Vagina (tissue), 2 donors: Measurements from ENCODE around the gene FAM9C. TPM values are rescaled to one million over a fixed set of nuclear protein-coding genes. Genes with fewer than 3 reads are reported as not detected.

Source experiments
- DNase-seq, 2 donors: peaks; one replicate each; pipeline ENCODE4 v3.0.0-alpha.2; 2017; ENCODE audit errors: extremely low spot score in 2 of 2
- H3K27ac ChIP-seq: fragments of 200-600 bp; sonication (generic); one replicate; pipeline ENCODE4 v1.5.1; 2019
- H3K27me3 ChIP-seq: fragments of 200-600 bp; sonication (generic); one replicate; pipeline ENCODE4 v1.5.1; 2019
- H3K36me3 ChIP-seq, 2 donors: fragments of 200-600 bp; sonication (generic); one replicate each; pipeline ENCODE4 v1.5.1; 2017 to 2019
- H3K4me1 ChIP-seq: fragments of 200-600 bp; sonication (generic); one replicate; pipeline ENCODE4 v1.5.1; 2019
- H3K4me3 ChIP-seq, 2 donors: fragments of 200-600 bp; sonication (generic); 1 replicate in 1 of 2; 2 replicates in 1 of 2; pipeline ENCODE4 v1.5.1; 2016 to 2019
- H3K9me3 ChIP-seq: fragments of 200-600 bp; sonication (generic); one replicate; pipeline ENCODE4 v1.5.1; 2019
- POLR2A ChIP-seq, 2 donors: fragments of 450-650 bp; IDR thresholded peaks; one replicate each; pipeline ENCODE4 v1.6.1; 2017; ENCODE audit warnings: antibody characterized with exemption in 2 of 2, mild to moderate bottlenecking in 2 of 2, moderate library complexity in 2 of 2
- POLR2AphosphoS5 ChIP-seq, 2 donors: sonication (generic); formaldehyde crosslinking; IDR thresholded peaks; one replicate each; pipeline ENCODE4 v1.9.0; 2017; ENCODE audit warnings: antibody characterized with exemption in 2 of 2, mild to moderate bottlenecking in 2 of 2, low read depth in 1 of 2; ENCODE audit not compliant: insufficient read depth in 1 of 2
- intact Hi-C: fragments of 100-400 bp; cut with DNase I; formaldehyde crosslinking; loops from one replicate; pipeline ENCODE4 v1.15.1; 2023
- total RNA-seq: library from RNA; depleted of rRNA; stranded (reverse); fragments of >200 nt; gene quantifications from one replicate; pipeline ENCODE4 v1.2.3, GENCODE V29; 2016
- TF ChIP-seq, protein P1 (sequence below), 3 experiments: fragments of 450-650 bp in 2 of 3; fragments of 200-600 bp in 1 of 3; sonication (generic) in 1 of 3; IDR thresholded peaks; one replicate each; pipeline ENCODE4 v1.5.1; 2017 to 2019; ENCODE audit warnings: antibody characterized with exemption in 3 of 3, mild to moderate bottlenecking in 2 of 3, moderate library complexity in 2 of 3

FAM9C gene
- total RNA-seq, 1 donor from 2014 or later, result not detected

DNA sequence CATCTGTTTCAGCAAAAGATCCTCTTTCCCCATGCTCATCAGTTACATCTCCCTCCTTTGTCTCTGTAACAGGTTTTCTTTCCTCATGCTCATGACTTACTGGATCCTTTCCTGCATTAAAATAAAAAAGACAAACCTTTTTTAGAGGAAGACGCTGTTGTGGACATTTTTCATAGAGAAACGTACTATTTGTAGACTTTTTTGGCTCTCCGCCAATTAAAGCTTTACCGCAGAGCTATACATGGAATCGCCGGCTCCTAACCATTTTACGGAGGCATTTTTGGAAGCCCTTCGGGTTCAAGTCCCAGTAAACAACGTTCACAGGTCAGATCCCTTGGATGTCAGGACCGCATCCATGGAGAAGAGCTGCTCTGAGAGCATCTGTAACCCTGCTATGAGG is 1.3 kb downstream of the FAM9C start:
- Histone ChIP-seq H3K27ac (no peak overlapping the region), H3K27me3 (no peaks in the 10 kb centered on the region), H3K4me3 (no peak overlapping the region), H3K9me3 (no peaks in the 10 kb centered on the region), H3K36me3 (no peaks in the 10 kb centered on the region), H3K4me1 (no peaks in the 10 kb centered on the region)
- TF ChIP-seq, protein P1, sequence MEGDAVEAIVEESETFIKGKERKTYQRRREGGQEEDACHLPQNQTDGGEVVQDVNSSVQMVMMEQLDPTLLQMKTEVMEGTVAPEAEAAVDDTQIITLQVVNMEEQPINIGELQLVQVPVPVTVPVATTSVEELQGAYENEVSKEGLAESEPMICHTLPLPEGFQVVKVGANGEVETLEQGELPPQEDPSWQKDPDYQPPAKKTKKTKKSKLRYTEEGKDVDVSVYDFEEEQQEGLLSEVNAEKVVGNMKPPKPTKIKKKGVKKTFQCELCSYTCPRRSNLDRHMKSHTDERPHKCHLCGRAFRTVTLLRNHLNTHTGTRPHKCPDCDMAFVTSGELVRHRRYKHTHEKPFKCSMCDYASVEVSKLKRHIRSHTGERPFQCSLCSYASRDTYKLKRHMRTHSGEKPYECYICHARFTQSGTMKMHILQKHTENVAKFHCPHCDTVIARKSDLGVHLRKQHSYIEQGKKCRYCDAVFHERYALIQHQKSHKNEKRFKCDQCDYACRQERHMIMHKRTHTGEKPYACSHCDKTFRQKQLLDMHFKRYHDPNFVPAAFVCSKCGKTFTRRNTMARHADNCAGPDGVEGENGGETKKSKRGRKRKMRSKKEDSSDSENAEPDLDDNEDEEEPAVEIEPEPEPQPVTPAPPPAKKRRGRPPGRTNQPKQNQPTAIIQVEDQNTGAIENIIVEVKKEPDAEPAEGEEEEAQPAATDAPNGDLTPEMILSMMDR (IDR thresholded peaks at IDR 0.05), result no peak
- TF ChIP-seq POLR2AphosphoS5 (IDR thresholded peaks at IDR 0.05; ENCODE audit: insufficient read depth in 1 of 2, low read depth in 1 of 2), result no peak
- no peak for TF ChIP-seq POLR2A (IDR thresholded peaks at IDR 0.05)
- intact Hi-C loops, result no loop called here
- no peak for DNase-seq

DNA sequence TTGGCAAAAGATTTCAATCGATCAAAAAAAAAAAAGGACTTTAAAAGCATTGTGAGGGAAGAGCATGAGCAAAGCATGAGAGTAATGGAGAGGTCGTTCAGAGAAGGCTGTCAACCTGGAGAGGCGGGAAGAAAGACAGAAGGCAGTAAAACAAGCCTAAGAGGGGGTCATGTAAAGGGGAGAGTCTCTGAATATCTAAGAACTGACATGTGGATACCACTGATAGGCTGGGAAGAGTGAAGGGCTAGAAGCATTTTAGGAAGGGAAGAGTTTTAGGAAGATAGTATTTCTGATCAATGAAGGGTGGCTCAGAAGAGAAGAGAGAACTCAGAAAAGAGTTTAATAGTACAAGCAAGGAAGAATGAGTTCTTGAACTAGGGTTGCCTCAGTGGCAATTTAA is 7.5 kb downstream of the FAM9C start:
- no peak overlapping the region for H3K4me3 ChIP-seq
- intact Hi-C loops, result no loop called here
- no peaks in the 10 kb centered on the region for H3K9me3 ChIP-seq
- H3K4me1 ChIP-seq, result no peaks in the 10 kb centered on the region
- no peaks in the 10 kb centered on the region for H3K27me3 ChIP-seq
- no peak for DNase-seq
- TF ChIP-seq, protein P1 (IDR thresholded peaks at IDR 0.05), result no peak
- no peak for TF ChIP-seq POLR2A (IDR thresholded peaks at IDR 0.05)
- TF ChIP-seq POLR2AphosphoS5 (IDR thresholded peaks at IDR 0.05; ENCODE audit: insufficient read depth in 1 of 2, low read depth in 1 of 2), result no peak
- no peaks in the 10 kb centered on the region for H3K36me3 ChIP-seq
- H3K27ac ChIP-seq, result no peak overlapping the region

GRCh38 chrX:13033193-13033592 is 11.2 kb downstream of the FAM9C start:
- no peaks in the 10 kb centered on the region for H3K36me3 ChIP-seq
- H3K27me3 ChIP-seq, result no peaks in the 10 kb centered on the region
- intact Hi-C loops, result no loop called here
- no peak overlapping the region for H3K27ac ChIP-seq
- H3K4me1 ChIP-seq, result peaks cover 23% of the 10 kb centered on the region
- H3K9me3 ChIP-seq, result no peaks in the 10 kb centered on the region
- TF ChIP-seq, protein P1 (IDR thresholded peaks at IDR 0.05), result no peak
- TF ChIP-seq POLR2A (IDR thresholded peaks at IDR 0.05), result no peak
- no peak for TF ChIP-seq POLR2AphosphoS5 (IDR thresholded peaks at IDR 0.05; ENCODE audit: insufficient read depth in 1 of 2, low read depth in 1 of 2)
- no peak overlapping the region for H3K4me3 ChIP-seq
- DNase-seq, result no peak

GRCh38 chrX:13029887-13030771 is 14.3 kb downstream of the FAM9C start:
- Histone ChIP-seq H3K36me3 (no peaks in the 10 kb centered on the region), H3K4me1 (peaks cover 23% of the 10 kb centered on the region), H3K9me3 (no peaks in the 10 kb centered on the region), H3K4me3 (no peak overlapping the region), H3K27me3 (no peaks in the 10 kb centered on the region), H3K27ac (no peak overlapping the region)
- DNase-seq, result no peak
- intact Hi-C loops, result no loop called here
- TF ChIP-seq POLR2A (IDR thresholded peaks at IDR 0.05) (no peak), POLR2AphosphoS5 (IDR thresholded peaks at IDR 0.05; ENCODE audit: insufficient read depth in 1 of 2, low read depth in 1 of 2) (no peak)
- TF ChIP-seq, protein P1 (IDR thresholded peaks at IDR 0.05), result no peak

- Histone ChIP-seq H3K36me3 (no peaks in the 10 kb centered on the region), H3K27me3 (no peaks in the 10 kb centered on the region), H3K4me1 (peaks cover 23% of the 10 kb centered on the region), H3K9me3 (no peaks in the 10 kb centered on the region), H3K4me3 (no peak overlapping the region), H3K27ac (no peak overlapping the region)
- TF ChIP-seq, protein P1 (IDR thresholded peaks at IDR 0.05), result no peak
- no peak for TF ChIP-seq POLR2AphosphoS5 (IDR thresholded peaks at IDR 0.05; ENCODE audit: insufficient read depth in 1 of 2, low read depth in 1 of 2)
- TF ChIP-seq POLR2A (IDR thresholded peaks at IDR 0.05), result no peak
- intact Hi-C loops, result no loop called here
- DNase-seq, result no peak
These were observed 14.9 kb downstream of the FAM9C start for GRCh38 chrX:13029637-13029886.
